ENCODE data around the gene TMEM129.

The TMEM129 gene

DNA sequence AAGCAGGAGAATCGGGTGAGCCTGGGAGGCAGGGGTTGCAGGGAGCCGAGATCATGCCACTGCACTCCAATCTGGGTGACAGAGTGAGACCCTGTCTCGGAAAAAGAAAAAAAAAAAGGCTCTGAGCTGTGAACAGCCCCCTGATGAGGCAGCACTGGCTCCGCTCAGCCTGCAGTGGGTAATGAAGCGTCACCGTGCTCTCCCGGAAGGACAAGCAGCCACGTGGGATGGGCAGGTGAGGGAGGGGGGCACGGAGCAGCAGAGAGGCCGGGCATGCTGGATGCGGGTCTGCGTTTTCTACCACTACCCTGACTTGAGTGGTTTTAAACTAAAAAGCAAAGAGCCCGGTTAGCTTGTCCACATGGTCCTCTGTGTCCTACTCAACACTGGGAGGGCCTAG lies 15.7 kb upstream of the TMEM129 start:
- no peak overlapping the region for H3K4me3 ChIP-seq (ENCODE audit: low read depth, low read length)
- TF ChIP-seq, protein P1, sequence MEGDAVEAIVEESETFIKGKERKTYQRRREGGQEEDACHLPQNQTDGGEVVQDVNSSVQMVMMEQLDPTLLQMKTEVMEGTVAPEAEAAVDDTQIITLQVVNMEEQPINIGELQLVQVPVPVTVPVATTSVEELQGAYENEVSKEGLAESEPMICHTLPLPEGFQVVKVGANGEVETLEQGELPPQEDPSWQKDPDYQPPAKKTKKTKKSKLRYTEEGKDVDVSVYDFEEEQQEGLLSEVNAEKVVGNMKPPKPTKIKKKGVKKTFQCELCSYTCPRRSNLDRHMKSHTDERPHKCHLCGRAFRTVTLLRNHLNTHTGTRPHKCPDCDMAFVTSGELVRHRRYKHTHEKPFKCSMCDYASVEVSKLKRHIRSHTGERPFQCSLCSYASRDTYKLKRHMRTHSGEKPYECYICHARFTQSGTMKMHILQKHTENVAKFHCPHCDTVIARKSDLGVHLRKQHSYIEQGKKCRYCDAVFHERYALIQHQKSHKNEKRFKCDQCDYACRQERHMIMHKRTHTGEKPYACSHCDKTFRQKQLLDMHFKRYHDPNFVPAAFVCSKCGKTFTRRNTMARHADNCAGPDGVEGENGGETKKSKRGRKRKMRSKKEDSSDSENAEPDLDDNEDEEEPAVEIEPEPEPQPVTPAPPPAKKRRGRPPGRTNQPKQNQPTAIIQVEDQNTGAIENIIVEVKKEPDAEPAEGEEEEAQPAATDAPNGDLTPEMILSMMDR (IDR thresholded peaks at IDR 0.05; ENCODE audit: low read depth, low read length), result no peak

DNA sequence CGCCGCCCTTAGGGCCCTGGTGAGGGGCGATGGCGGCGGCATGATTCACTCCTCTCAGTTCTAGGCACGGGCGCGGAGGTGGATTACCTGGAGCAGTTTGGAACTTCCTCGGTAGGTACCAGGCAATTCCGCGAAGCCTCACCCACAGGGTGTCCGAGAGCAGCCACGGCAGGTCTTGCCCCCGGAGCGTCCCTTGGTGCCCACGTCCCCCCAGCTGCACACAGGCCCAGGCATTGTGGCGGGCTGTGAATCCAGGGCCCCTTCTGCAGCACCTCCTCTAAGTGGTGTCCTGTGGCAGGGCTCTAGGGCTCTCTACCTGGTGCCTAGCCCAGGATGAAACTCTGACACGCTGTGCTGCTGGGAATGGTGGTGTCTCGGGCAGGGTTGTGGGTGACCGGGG lies 14.1 kb upstream of the TMEM129 start:
- no peak overlapping the region for H3K4me3 ChIP-seq (ENCODE audit: low read depth, low read length)
- TF ChIP-seq, protein P1 (IDR thresholded peaks at IDR 0.05; ENCODE audit: low read depth, low read length), result no peak

GRCh38 chr4:1732911-1733310 lies 11.8 kb upstream of the TMEM129 start:
- TF ChIP-seq, protein P1 (IDR thresholded peaks at IDR 0.05; ENCODE audit: low read depth, low read length), result no peak

GRCh38 chr4:1731180-1731579 lies 10.1 kb upstream of the TMEM129 start:
- TF ChIP-seq, protein P1 (IDR thresholded peaks at IDR 0.05; ENCODE audit: low read depth, low read length), result no peak
- no peak overlapping the region for H3K4me3 ChIP-seq (ENCODE audit: low read depth, low read length)

More at GRCh38 chr4:1732911-1733310, 11.8 kb upstream of the TMEM129 start:
- H3K4me3 ChIP-seq (ENCODE audit: low read depth, low read length), result no peak overlapping the region

DNA sequence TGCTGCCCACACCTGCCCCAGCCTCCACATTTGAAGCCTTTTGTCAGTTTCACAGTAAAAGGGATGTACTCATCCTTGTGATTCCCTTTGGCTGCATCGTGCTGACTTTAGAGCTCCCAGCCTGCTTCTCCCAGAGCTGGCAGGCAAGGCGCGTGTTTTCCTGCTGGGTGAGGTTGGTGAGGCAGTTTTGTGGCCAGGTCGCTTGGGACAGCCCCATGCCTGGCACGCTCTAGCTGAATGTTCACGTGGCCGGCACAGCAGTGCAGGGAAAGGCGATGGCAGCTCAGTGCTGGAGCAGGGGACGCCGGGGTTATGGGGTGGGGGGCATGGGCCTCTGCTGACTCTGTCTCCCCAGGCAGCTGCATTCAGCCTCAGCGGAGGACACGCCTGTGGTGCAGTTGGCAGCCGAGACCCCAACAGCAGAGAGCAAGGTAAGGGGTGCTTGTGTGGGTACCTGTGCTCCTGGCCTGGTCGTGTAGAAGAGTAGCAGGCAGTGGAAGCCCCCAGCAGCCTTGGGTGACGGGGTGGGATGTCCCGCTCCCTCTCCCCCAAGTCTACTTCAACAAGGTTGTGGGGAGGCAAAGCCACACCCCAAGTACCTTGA lies 9.5 kb upstream of the TMEM129 start:
- H3K4me3 ChIP-seq (ENCODE audit: low read depth, low read length), result no peak overlapping the region
- TF ChIP-seq, protein P1 (IDR thresholded peaks at IDR 0.05; ENCODE audit: low read depth, low read length), result no peak

DNA sequence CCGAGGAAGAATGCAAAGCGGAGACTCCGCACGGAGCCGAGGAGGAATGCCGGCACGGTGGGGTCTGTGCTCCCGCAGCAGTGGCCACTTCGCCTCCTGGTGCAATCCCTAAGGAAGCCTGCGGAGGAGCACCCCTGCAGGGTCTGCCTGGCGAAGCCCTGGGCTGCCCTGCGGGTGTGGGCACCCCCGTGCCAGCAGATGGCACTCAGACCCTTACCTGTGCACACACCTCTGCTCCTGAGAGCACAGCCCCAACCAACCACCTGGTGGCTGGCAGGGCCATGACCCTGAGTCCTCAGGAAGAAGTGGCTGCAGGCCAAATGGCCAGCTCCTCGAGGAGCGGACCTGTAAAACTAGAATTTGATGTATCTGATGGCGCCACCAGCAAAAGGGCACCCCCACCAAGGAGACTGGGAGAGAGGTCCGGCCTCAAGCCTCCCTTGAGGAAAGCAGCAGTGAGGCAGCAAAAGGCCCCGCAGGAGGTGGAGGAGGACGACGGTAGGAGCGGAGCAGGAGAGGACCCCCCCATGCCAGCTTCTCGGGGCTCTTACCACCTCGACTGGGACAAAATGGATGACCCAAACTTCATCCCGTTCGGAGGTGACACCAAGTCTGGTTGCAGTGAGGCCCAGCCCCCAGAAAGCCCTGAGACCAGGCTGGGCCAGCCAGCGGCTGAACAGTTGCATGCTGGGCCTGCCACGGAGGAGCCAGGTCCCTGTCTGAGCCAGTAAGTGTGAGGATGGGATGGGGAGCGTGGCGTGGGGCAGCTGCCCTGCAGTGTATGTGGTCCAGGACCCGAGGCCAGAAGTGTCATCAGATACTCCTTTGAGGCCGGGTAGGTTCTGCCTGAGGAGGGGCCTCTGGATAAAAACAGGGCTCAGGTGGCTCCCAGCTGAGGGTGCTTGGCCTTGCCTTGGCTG lies 7.2 kb upstream of the TMEM129 start:
- no peak overlapping the region for H3K4me3 ChIP-seq (ENCODE audit: low read depth, low read length)
- TF ChIP-seq, protein P1 (IDR thresholded peaks at IDR 0.05; ENCODE audit: low read depth, low read length), result no peak

Measured in WI38 (cell line).